OCI-LY1 (cell line): ENCODE results near the gene CCR8.

Source experiments
- EZH2 ChIP-seq: fragments of 200-600 bp; sonication (generic), shearing (Covaris generic); IDR thresholded peaks from 2 replicates; pipeline ENCODE4 v1.8.0; 2017; ENCODE audit warnings: borderline replicate concordance, mixed run types, mild to moderate bottlenecking, antibody characterized with exemption, low read length, moderate library complexity, mixed read lengths
- TF ChIP-seq, protein P1 (sequence below): fragments of 200-600 bp; sonication (generic), shearing (Covaris generic); IDR thresholded peaks from 2 replicates; pipeline ENCODE4 v1.5.1; 2017; ENCODE audit warnings: mild to moderate bottlenecking, antibody characterized with exemption, low read length, moderate library complexity, mixed read lengths

DNA sequence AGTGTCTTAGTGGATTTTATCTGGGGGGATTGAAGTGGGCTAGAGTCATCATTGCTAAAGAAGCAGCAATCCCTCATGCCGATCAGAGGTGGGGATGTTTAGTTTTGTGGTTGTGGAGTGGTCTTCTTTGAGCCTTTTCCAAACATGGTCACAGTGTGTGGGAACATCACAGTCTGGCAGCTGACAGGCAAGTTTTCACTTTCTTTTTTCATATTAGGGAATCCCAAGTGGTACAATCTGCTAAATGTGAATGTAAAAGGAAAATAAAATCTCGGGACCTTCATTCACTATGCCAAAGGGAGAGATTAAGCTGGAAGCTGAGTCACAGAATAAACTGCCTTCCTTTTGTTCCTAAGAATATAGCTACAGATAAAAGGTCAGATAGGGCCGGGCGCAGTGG lies 39.3 kb upstream of the CCR8 start:
- no peak for TF ChIP-seq EZH2
- TF ChIP-seq, protein P1, sequence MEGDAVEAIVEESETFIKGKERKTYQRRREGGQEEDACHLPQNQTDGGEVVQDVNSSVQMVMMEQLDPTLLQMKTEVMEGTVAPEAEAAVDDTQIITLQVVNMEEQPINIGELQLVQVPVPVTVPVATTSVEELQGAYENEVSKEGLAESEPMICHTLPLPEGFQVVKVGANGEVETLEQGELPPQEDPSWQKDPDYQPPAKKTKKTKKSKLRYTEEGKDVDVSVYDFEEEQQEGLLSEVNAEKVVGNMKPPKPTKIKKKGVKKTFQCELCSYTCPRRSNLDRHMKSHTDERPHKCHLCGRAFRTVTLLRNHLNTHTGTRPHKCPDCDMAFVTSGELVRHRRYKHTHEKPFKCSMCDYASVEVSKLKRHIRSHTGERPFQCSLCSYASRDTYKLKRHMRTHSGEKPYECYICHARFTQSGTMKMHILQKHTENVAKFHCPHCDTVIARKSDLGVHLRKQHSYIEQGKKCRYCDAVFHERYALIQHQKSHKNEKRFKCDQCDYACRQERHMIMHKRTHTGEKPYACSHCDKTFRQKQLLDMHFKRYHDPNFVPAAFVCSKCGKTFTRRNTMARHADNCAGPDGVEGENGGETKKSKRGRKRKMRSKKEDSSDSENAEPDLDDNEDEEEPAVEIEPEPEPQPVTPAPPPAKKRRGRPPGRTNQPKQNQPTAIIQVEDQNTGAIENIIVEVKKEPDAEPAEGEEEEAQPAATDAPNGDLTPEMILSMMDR, result no peak
